ENCODE results near the gene PRAMEF25. TPM values are rescaled to one million over a fixed set of nuclear protein-coding genes. Genes with fewer than 3 reads are reported as not detected.
"Not testable (repeated sequence)": the region's sequence is repeated elsewhere in the genome, so short reads cannot be mapped to it uniquely, and the experiment has no call there.

PRAMEF25 gene
- not detected in 2 replicates for total RNA-seq

- intact Hi-C loops (cut with micrococcal nuclease): not testable (repeated sequence)
These were observed at the start of gene PRAMEF25 for GRCh38 chr1:13070474-13070873. PRAMEF25 (plus strand) TSS chr1:13070774; CDS start chr1:13073694, 2,920 bp downstream.

GRCh38 chr1:13056475-13056874 lies 14.1 kb upstream of the PRAMEF25 start, which contains the start of gene PRAMEF27:
PRAMEF27 (minus strand) TSS chr1:13056575; CDS start chr1:13053659, 2,916 bp downstream.
- intact Hi-C loops (cut with micrococcal nuclease): not testable (repeated sequence)

GRCh38 chr1:13116754-13117153 lies 46.2 kb downstream of the PRAMEF25 start, which contains the start of gene HNRNPCL2:
HNRNPCL2 (minus strand) TSS chr1:13116854; CDS start chr1:13116400, 454 bp downstream.
- intact Hi-C loops (cut with micrococcal nuclease): not testable (repeated sequence)

Other genes with a start within 250 kb of the PRAMEF25 start
- gene PRAMEF11, start 239.4 kb upstream of the PRAMEF25 start, total RNA-seq: not detected in 2 replicates
- gene HNRNPCL1, start 222.1 kb upstream of the PRAMEF25 start, total RNA-seq: not detected in 2 replicates
- gene PRAMEF2, start 213.7 kb upstream of the PRAMEF25 start, total RNA-seq: not detected in 2 replicates
- gene PRAMEF4, start 184.6 kb upstream of the PRAMEF25 start, total RNA-seq: not detected in 2 replicates
- gene PRAMEF10, start 172.5 kb upstream of the PRAMEF25 start, total RNA-seq: not detected in 2 replicates
- gene PRAMEF7, start 154.2 kb upstream of the PRAMEF25 start, total RNA-seq: not detected in 2 replicates
- gene PRAMEF6, start 123.2 kb upstream of the PRAMEF25 start, total RNA-seq: not detected in 2 replicates
- gene PRAMEF27, start 14.2 kb upstream of the PRAMEF25 start, total RNA-seq: not detected in 2 replicates
- gene HNRNPCL3, start 10.0 kb upstream of the PRAMEF25 start, total RNA-seq: not detected in 2 replicates
- not detected in 2 replicates for gene HNRNPCL2, start 46.1 kb downstream of the PRAMEF25 start, total RNA-seq
- gene PRAMEF26, start 85.2 kb downstream of the PRAMEF25 start, total RNA-seq: not detected in 2 replicates
- gene HNRNPCL4, start 94.9 kb downstream of the PRAMEF25 start, total RNA-seq: not detected in 2 replicates
- not detected in 2 replicates for gene PRAMEF9, start 101.1 kb downstream of the PRAMEF25 start, total RNA-seq
- gene PRAMEF13, start 130.6 kb downstream of the PRAMEF25 start, total RNA-seq: not detected in 2 replicates
- not detected in 2 replicates for gene PRAMEF18, start 155.4 kb downstream of the PRAMEF25 start, total RNA-seq
- not detected in 2 replicates for gene PRAMEF5, start 183.4 kb downstream of the PRAMEF25 start, total RNA-seq
- not detected in 2 replicates for gene PRAMEF8, start 214.4 kb downstream of the PRAMEF25 start, total RNA-seq
- not detected in 2 replicates for gene PRAMEF33, start 232.8 kb downstream of the PRAMEF25 start, total RNA-seq
- not detected in 2 replicates for gene PRAMEF15, start 244.8 kb downstream of the PRAMEF25 start, total RNA-seq

All from T-helper 2 cell treated with Interferon-gamma antibody and Interleukin-4, amounts not matched to agents 100 ng/mL and 5 ng/mL, for 36 hours (primary cell).